Activated naive CD4-positive, alpha-beta T cell treated with anti-CD3 and anti-CD28 coated beads, Interleukin-2, amount 10 ng/mL, durations not matched to agents 7 days and 5 days (primary cell): Measurements from ENCODE around the gene ATP6AP1.
A peak's percentile ranks its signal among the peaks of the same experiment; 100 is the strongest.

Experiments used
- CTCF ChIA-PET: fragments of 350-600 bp; sonication (Branson Sonifier 250); formaldehyde crosslinking; loops from one replicate; lab custom pipeline; 2021; ENCODE audit warnings: antibody characterized with exemption; lab: Charles Lee
- DNase-seq: peaks from one replicate; pipeline ENCODE4 v3.0.0-alpha.2; 2020
- H3K27ac Mint-ChIP-seq: one replicate; pipeline ENCODE4 v1.8.0; 2021; ENCODE audit warnings: mild to moderate bottlenecking, moderate library complexity, mixed read lengths
- H3K27me3 Mint-ChIP-seq: one replicate; pipeline ENCODE4 v1.8.0; 2021; ENCODE audit warnings: mild to moderate bottlenecking, mixed read lengths
- H3K36me3 Mint-ChIP-seq: one replicate; pipeline ENCODE4 v1.8.0; 2021; ENCODE audit warnings: mixed read lengths
- H3K4me1 Mint-ChIP-seq: one replicate; pipeline ENCODE4 v1.8.0; 2021; ENCODE audit warnings: mixed read lengths
- H3K4me3 Mint-ChIP-seq: one replicate; pipeline ENCODE4 v1.8.0; 2021; ENCODE audit warnings: mild to moderate bottlenecking, moderate library complexity, mixed read lengths
- H3K9me3 Mint-ChIP-seq: one replicate; pipeline ENCODE4 v1.8.0; 2021; ENCODE audit warnings: mixed read lengths

Gene ATP6AP1

GRCh38 chrX:154404625-154405192, 23.8 kb upstream of the ATP6AP1 start:
- H3K4me3 Mint-ChIP-seq: no peak overlapping the region
- peaks cover 24% of the 10 kb centered on the region for H3K4me1 Mint-ChIP-seq
- no peaks in the 10 kb centered on the region for H3K27me3 Mint-ChIP-seq
- H3K9me3 Mint-ChIP-seq: no peaks in the 10 kb centered on the region
- H3K36me3 Mint-ChIP-seq: peaks cover 20% of the 10 kb centered on the region
- no peak overlapping the region for H3K27ac Mint-ChIP-seq
- CTCF ChIA-PET: no interaction called here
- no peak for DNase-seq

GRCh38 chrX:154408659-154409221, 19.7 kb upstream of the ATP6AP1 start:
- no peak for DNase-seq
- H3K27me3 Mint-ChIP-seq: no peaks in the 10 kb centered on the region
- peak overlapping the region; percentile 70 for H3K27ac Mint-ChIP-seq
- peaks cover 21% of the 10 kb centered on the region for H3K4me1 Mint-ChIP-seq
- peaks cover 17% of the 10 kb centered on the region for H3K36me3 Mint-ChIP-seq
- H3K4me3 Mint-ChIP-seq: peak overlapping the region; percentile 70
- CTCF ChIA-PET: interaction anchor here (1.0 to 3.0 kb wide), 2 partner anchors 9 to 118 kb away, joined by 3 to 14 read pairs; partner anchors contain the start of gene RPL10
- H3K9me3 Mint-ChIP-seq: no peaks in the 10 kb centered on the region

- H3K36me3 Mint-ChIP-seq: peaks cover 20% of the 10 kb centered on the region
- no peaks in the 10 kb centered on the region for H3K9me3 Mint-ChIP-seq
- H3K4me3 Mint-ChIP-seq: peak within 1 kb of the TSS; percentile 70
- H3K4me1 Mint-ChIP-seq: peaks cover 23% of the 10 kb centered on the region
- peak; percentile 45 for DNase-seq
- CTCF ChIA-PET: interaction anchor here (1.0 to 3.0 kb wide), 2 partner anchors 10 to 118 kb away, joined by 3 to 14 read pairs; partner anchors contain the start of gene RPL10
- H3K27ac Mint-ChIP-seq: peak within 1 kb of the TSS; percentile 70
- H3K27me3 Mint-ChIP-seq: no peaks in the 10 kb centered on the region
Measured at GRCh38 chrX:154409222-154409871, 19.1 kb upstream of the ATP6AP1 start, which contains the start of gene DNASE1L1. DNASE1L1 (minus strand) TSS chrX:154409254; CDS start chrX:154405568, 3,686 bp downstream.

- Mint-ChIP-seq H3K4me3 (peak overlapping the region; percentile 93), H3K36me3 (peaks cover 24% of the 10 kb centered on the region), H3K9me3 (no peaks in the 10 kb centered on the region), H3K27ac (peak overlapping the region; percentile 92), H3K27me3 (no peaks in the 10 kb centered on the region), H3K4me1 (peaks cover 26% of the 10 kb centered on the region)
- DNase-seq: peak; percentile 73
- CTCF ChIA-PET: interaction anchor here (1.2 kb wide), 1 partner anchor 12 kb away, joined by 8 read pairs; no protein-coding TSS in a partner anchor
Measured at GRCh38 chrX:154411981-154412340, 16.5 kb upstream of the ATP6AP1 start.

- peak overlapping the region; percentile 92 for H3K27ac Mint-ChIP-seq
- DNase-seq: peak; percentile 64
- H3K9me3 Mint-ChIP-seq: no peaks in the 10 kb centered on the region
- peaks cover 26% of the 10 kb centered on the region for H3K4me1 Mint-ChIP-seq
- CTCF ChIA-PET: interaction anchor here (1.2 kb wide), 1 partner anchor 13 kb away, joined by 8 read pairs; no protein-coding TSS in a partner anchor
- no peaks in the 10 kb centered on the region for H3K27me3 Mint-ChIP-seq
- peak overlapping the region; percentile 93 for H3K4me3 Mint-ChIP-seq
- peaks cover 24% of the 10 kb centered on the region for H3K36me3 Mint-ChIP-seq
Measured at GRCh38 chrX:154412468-154412867, 16.0 kb upstream of the ATP6AP1 start.

- Mint-ChIP-seq H3K4me3 (peak overlapping the region; percentile 93), H3K36me3 (peaks cover 24% of the 10 kb centered on the region), H3K27ac (peak overlapping the region; percentile 92), H3K9me3 (no peaks in the 10 kb centered on the region), H3K4me1 (peaks cover 26% of the 10 kb centered on the region), H3K27me3 (no peaks in the 10 kb centered on the region)
- CTCF ChIA-PET: no interaction called here
- no peak for DNase-seq
Measured at GRCh38 chrX:154413142-154413541, 15.3 kb upstream of the ATP6AP1 start.

GRCh38 chrX:154417157-154417556, 11.3 kb upstream of the ATP6AP1 start:
- Mint-ChIP-seq H3K4me1 (peaks cover 11% of the 10 kb centered on the region), H3K36me3 (peaks cover 16% of the 10 kb centered on the region), H3K27me3 (no peaks in the 10 kb centered on the region), H3K4me3 (no peak overlapping the region), H3K9me3 (no peaks in the 10 kb centered on the region), H3K27ac (no peak overlapping the region)
- no peak for DNase-seq
- CTCF ChIA-PET: no interaction called here

- CTCF ChIA-PET: no interaction called here
- peaks cover 9% of the 10 kb centered on the region for H3K36me3 Mint-ChIP-seq
- H3K27ac Mint-ChIP-seq: no peak overlapping the region
Measured at GRCh38 chrX:154419189-154419588, 9.3 kb upstream of the ATP6AP1 start.

GRCh38 chrX:154419688-154420401, 8.6 kb upstream of the ATP6AP1 start:
- CTCF ChIA-PET: no interaction called here
- peaks cover 9% of the 10 kb centered on the region for H3K4me1 Mint-ChIP-seq
- H3K4me3 Mint-ChIP-seq: no peak overlapping the region
- H3K36me3 Mint-ChIP-seq: peaks cover 9% of the 10 kb centered on the region
- H3K27me3 Mint-ChIP-seq: no peaks in the 10 kb centered on the region
- no peak for DNase-seq
- no peaks in the 10 kb centered on the region for H3K9me3 Mint-ChIP-seq
- H3K27ac Mint-ChIP-seq: no peak overlapping the region

More at GRCh38 chrX:154419189-154419588, 9.3 kb upstream of the ATP6AP1 start:
- Mint-ChIP-seq H3K27me3 (no peaks in the 10 kb centered on the region), H3K4me3 (no peak overlapping the region), H3K9me3 (no peaks in the 10 kb centered on the region), H3K4me1 (peaks cover 5% of the 10 kb centered on the region)
- DNase-seq: no peak

- no peak overlapping the region for H3K27ac Mint-ChIP-seq
- CTCF ChIA-PET: no interaction called here
Measured at GRCh38 chrX:154420402-154420756, 8.1 kb upstream of the ATP6AP1 start.

GRCh38 chrX:154426916-154427770, 1.3 kb upstream of the ATP6AP1 start:
- CTCF ChIA-PET: no interaction called here
- DNase-seq: no peak
- no peak overlapping the region for H3K4me3 Mint-ChIP-seq
- H3K27ac Mint-ChIP-seq: peak overlapping the region; percentile 52
- H3K4me1 Mint-ChIP-seq: peaks cover 36% of the 10 kb centered on the region
- no peaks in the 10 kb centered on the region for H3K27me3 Mint-ChIP-seq
- no peaks in the 10 kb centered on the region for H3K9me3 Mint-ChIP-seq
- peaks cover 5% of the 10 kb centered on the region for H3K36me3 Mint-ChIP-seq

More at GRCh38 chrX:154420402-154420756, 8.1 kb upstream of the ATP6AP1 start:
- no peak overlapping the region for H3K4me3 Mint-ChIP-seq
- no peaks in the 10 kb centered on the region for H3K27me3 Mint-ChIP-seq
- peaks cover 7% of the 10 kb centered on the region for H3K36me3 Mint-ChIP-seq
- H3K4me1 Mint-ChIP-seq: peaks cover 9% of the 10 kb centered on the region
- H3K9me3 Mint-ChIP-seq: no peaks in the 10 kb centered on the region
- DNase-seq: no peak

- H3K27ac Mint-ChIP-seq: peak overlapping the region; percentile 82
- CTCF ChIA-PET: no interaction called here
- peak overlapping the region; percentile 75 for H3K4me3 Mint-ChIP-seq
- DNase-seq: no peak
- H3K27me3 Mint-ChIP-seq: no peaks in the 10 kb centered on the region
- no peaks in the 10 kb centered on the region for H3K9me3 Mint-ChIP-seq
- peaks cover 8% of the 10 kb centered on the region for H3K36me3 Mint-ChIP-seq
- H3K4me1 Mint-ChIP-seq: peaks cover 30% of the 10 kb centered on the region
Measured at GRCh38 chrX:154429711-154430110, 1.2 kb downstream of the ATP6AP1 start.

GRCh38 chrX:154430479-154430878, 2.0 kb downstream of the ATP6AP1 start:
- no peak for DNase-seq
- H3K9me3 Mint-ChIP-seq: no peaks in the 10 kb centered on the region
- CTCF ChIA-PET: no interaction called here
- H3K4me1 Mint-ChIP-seq: peaks cover 30% of the 10 kb centered on the region
- H3K27ac Mint-ChIP-seq: peak overlapping the region; percentile 16
- no peak overlapping the region for H3K4me3 Mint-ChIP-seq
- peaks cover 8% of the 10 kb centered on the region for H3K36me3 Mint-ChIP-seq
- H3K27me3 Mint-ChIP-seq: no peaks in the 10 kb centered on the region
